Upper lobe of left lung (tissue), 6 donors: Measurements from ENCODE around the gene VASP. TPM values are rescaled to one million over a fixed set of nuclear protein-coding genes. Genes with fewer than 3 reads are reported as not detected.

Experiments used
- ATAC-seq, 2 donors: fragments of 200-7000 bp; cut with Tn5 transposase; one replicate each; pipeline ENCODE4 v1.9.1; 2022; ENCODE audit warnings: mild to moderate bottlenecking in 2 of 2, moderate library complexity in 2 of 2; ENCODE audit not compliant: low FRiP score in 2 of 2
- DNase-seq, 2 donors: peaks; one replicate each; pipeline ENCODE4 v3.0.0-alpha.2; 2019 to 2020
- H3K27ac ChIP-seq, 4 donors: fragments of 200-600 bp; sonication (generic); one replicate each; pipeline ENCODE4 v1.5.1; 2016 to 2019
- H3K27me3 ChIP-seq, 4 donors: fragments of 200-600 bp; sonication (generic); one replicate each; pipeline ENCODE4 v1.5.1; 2017 to 2019
- H3K36me3 ChIP-seq, 4 donors: fragments of 200-600 bp; sonication (generic); one replicate each; pipeline ENCODE4 v1.5.1; 2016 to 2019
- H3K4me1 ChIP-seq, 4 donors: fragments of 200-600 bp; sonication (generic); one replicate each; pipeline ENCODE4 v1.5.1; 2018 to 2019
- H3K4me3 ChIP-seq, 4 donors: fragments of 200-600 bp; sonication (generic); one replicate each; pipeline ENCODE4 v1.5.1; 2017 to 2019; ENCODE audit warnings: mild to moderate bottlenecking in 2 of 4, moderate library complexity in 1 of 4
- H3K9me3 ChIP-seq, 4 donors: fragments of 200-600 bp; sonication (generic); one replicate each; pipeline ENCODE4 v1.5.1; 2018 to 2019
- EP300 ChIP-seq, 4 donors: sonication (generic); formaldehyde crosslinking; IDR thresholded peaks; one replicate each; pipeline ENCODE4 v1.5.1; 2017; ENCODE audit warnings: antibody characterized with exemption in 4 of 4, control low read depth in 2 of 4
- POLR2A ChIP-seq, 4 donors: fragments of 450-650 bp; IDR thresholded peaks; one replicate each; pipeline ENCODE4 v1.5.1; 2016 to 2017; ENCODE audit warnings: antibody characterized with exemption in 4 of 4, mild to moderate bottlenecking in 2 of 4
- POLR2AphosphoS5 ChIP-seq, 2 donors: sonication (generic); formaldehyde crosslinking; IDR thresholded peaks; one replicate each; pipeline ENCODE4 v1.5.1; 2017; ENCODE audit warnings: antibody characterized with exemption in 2 of 2
- WGBS, 2 donors: methylation state at CpG; one replicate each; pipeline ENCODE4 v1.1.5; 2017 to 2018; 5-methylcytosine and 5-hydroxymethylcytosine counted together
- total RNA-seq, 6 donors: library from RNA; depleted of rRNA in 4 of 6; stranded (reverse); fragments of >200 nt in 4 of 6; gene quantifications; one replicate each; pipeline versions ENCODE4 v1.1.0 to v1.2.1, GENCODE V29; 2016 to 2021
- TF ChIP-seq, protein P1 (sequence below), 6 experiments: fragments of 450-650 bp in 4 of 6; fragments of 200-600 bp in 2 of 6; sonication (generic) in 2 of 6; IDR thresholded peaks; one replicate each; pipeline ENCODE4 v1.5.1; 2016 to 2019; ENCODE audit warnings: antibody characterized with exemption in 6 of 6
- donor health status: DM: no; HTN: no; CAD: no; lungs with moderate emphysema.
- donor health status: DM: no; HTN: yes; CAD: no; lungs with severe emphysema.

The VASP gene
- total RNA-seq, 6 donors from 2014 or later, result 68.1 to 266 (median 143) TPM

DNA sequence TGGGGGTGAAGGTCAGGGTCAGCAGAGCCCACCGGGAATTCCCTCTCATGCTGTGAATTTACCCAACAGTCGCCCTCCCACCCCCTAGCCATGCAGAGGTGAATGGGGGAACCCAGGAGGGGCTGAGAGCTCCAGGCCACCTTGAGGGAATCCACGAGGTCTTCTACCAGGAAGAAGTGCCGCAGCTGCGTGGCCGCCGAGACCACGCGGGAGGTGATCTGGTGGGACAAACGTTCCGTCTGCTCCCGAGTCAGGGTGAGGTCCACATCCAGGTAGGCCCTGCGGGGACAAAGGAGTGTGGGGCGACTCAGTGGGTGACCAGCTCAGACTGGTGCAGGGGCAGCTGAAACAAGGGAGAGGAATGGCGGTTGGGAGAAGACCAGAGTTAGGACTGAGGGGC is 18.6 kb upstream of the VASP start:
- ATAC-seq (no peak), DNase-seq (peak in 1 of 2 donors; percentile 65)
- 89 to 92% methylated on average over 12 to 15 of the region's 15 CpGs for WGBS, 2 donors
- Histone ChIP-seq H3K4me3 (no peak overlapping the region), H3K27ac (no peak overlapping the region), H3K9me3 (no peaks in the 10 kb centered on the region), H3K4me1 (peaks cover 9 to 24% (median 21%) of the 10 kb centered on the region in 4 donors), H3K36me3 (no peaks in the 10 kb centered on the region), H3K27me3 (no peaks in the 10 kb centered on the region)
- no peak for TF ChIP-seq EP300 (IDR thresholded peaks at IDR 0.05)
- TF ChIP-seq, protein P1, sequence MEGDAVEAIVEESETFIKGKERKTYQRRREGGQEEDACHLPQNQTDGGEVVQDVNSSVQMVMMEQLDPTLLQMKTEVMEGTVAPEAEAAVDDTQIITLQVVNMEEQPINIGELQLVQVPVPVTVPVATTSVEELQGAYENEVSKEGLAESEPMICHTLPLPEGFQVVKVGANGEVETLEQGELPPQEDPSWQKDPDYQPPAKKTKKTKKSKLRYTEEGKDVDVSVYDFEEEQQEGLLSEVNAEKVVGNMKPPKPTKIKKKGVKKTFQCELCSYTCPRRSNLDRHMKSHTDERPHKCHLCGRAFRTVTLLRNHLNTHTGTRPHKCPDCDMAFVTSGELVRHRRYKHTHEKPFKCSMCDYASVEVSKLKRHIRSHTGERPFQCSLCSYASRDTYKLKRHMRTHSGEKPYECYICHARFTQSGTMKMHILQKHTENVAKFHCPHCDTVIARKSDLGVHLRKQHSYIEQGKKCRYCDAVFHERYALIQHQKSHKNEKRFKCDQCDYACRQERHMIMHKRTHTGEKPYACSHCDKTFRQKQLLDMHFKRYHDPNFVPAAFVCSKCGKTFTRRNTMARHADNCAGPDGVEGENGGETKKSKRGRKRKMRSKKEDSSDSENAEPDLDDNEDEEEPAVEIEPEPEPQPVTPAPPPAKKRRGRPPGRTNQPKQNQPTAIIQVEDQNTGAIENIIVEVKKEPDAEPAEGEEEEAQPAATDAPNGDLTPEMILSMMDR (IDR thresholded peaks at IDR 0.05), result no peak
- TF ChIP-seq POLR2AphosphoS5 (IDR thresholded peaks at IDR 0.05), result no peak
- TF ChIP-seq POLR2A (IDR thresholded peaks at IDR 0.05), result no peak

DNA sequence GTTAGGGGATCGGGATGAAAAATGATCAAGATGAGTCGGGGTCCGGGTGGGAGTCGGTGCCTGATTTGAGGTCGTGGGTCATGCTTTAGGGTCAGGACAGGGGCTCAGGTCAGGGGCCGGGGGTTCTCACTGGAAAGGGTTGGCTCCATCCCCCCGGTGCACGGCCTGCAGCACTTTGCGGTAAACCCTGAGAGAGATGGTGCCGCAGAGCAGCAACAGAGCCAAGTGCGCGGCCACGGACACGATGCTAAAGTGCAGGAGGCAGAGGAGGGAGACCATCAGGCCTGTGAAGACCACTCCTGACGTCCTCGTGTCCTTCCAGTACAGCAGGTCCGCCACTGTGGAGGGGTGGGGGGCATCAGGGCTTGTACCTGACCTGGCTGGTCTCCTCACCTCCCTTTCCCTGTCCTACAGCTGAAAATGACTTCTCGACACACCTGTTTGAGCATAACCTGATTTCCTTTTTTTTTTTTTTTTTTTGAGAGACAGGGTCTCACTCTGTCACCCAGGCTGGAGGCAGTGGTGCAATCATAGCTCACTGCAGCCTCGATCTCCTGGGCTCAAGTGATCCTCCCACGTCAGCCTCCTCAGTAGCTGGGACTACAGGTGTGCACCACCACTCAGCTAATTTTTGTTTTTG is 17.9 kb upstream of the VASP start:
- ATAC-seq (no peak), DNase-seq (peak in 1 of 2 donors; percentile 66)
- Histone ChIP-seq H3K27ac (no peak overlapping the region), H3K36me3 (no peaks in the 10 kb centered on the region), H3K9me3 (no peaks in the 10 kb centered on the region), H3K4me3 (no peak overlapping the region), H3K4me1 (peaks cover 9 to 25% (median 22%) of the 10 kb centered on the region in 4 donors), H3K27me3 (no peaks in the 10 kb centered on the region)
- TF ChIP-seq, protein P1 (IDR thresholded peaks at IDR 0.05), result no peak
- no peak for TF ChIP-seq EP300 (IDR thresholded peaks at IDR 0.05)
- TF ChIP-seq POLR2AphosphoS5 (IDR thresholded peaks at IDR 0.05), result no peak
- TF ChIP-seq POLR2A (IDR thresholded peaks at IDR 0.05), result no peak
- 89 to 93% methylated on average over 20 of the region's 20 CpGs for WGBS, 2 donors

DNA sequence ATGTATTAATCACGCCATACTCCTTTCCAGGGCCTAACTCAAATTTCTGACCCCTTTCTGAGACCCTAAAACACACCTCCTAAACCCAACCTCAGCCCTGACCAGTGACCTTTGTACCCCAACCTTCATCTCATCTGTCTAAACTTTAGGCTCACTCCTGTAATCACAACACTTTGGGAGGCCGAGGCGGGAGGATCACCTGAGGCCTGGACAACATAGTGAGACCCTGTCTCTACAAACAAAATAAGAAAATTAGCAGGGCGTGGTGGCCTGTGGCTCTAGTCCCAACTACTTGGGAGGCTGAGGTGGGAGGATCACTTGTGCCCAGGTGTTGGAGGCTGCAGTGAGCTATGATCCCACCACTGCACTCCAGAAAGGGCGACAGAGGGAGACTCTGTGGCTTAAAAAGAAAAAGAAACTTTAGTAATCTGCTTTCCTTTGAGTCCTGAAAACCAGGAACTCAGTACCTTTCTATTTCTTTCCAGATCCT is 15.1 kb upstream of the VASP start:
- ATAC-seq (no peak), DNase-seq (no peak)
- WGBS, 2 donors, result 93 to 98% methylated on average over 5 of the region's 5 CpGs
- H3K4me1 ChIP-seq, result peaks cover 20 to 29% (median 25%) of the 10 kb centered on the region in 4 donors
- no peaks in the 10 kb centered on the region for H3K9me3 ChIP-seq
- TF ChIP-seq EP300 (IDR thresholded peaks at IDR 0.05) (no peak), POLR2AphosphoS5 (IDR thresholded peaks at IDR 0.05) (no peak), POLR2A (IDR thresholded peaks at IDR 0.05) (no peak)
- TF ChIP-seq, protein P1 (IDR thresholded peaks at IDR 0.05), result no peak
- peak overlapping the region in 3 of 4 donors; percentile 50 to 65 (median 56) for H3K4me3 ChIP-seq
- no peak overlapping the region for H3K27ac ChIP-seq
- H3K36me3 ChIP-seq, result no peaks in the 10 kb centered on the region
- peaks cover 0 to 6% (median 0%) of the 10 kb centered on the region in 4 donors for H3K27me3 ChIP-seq

DNA sequence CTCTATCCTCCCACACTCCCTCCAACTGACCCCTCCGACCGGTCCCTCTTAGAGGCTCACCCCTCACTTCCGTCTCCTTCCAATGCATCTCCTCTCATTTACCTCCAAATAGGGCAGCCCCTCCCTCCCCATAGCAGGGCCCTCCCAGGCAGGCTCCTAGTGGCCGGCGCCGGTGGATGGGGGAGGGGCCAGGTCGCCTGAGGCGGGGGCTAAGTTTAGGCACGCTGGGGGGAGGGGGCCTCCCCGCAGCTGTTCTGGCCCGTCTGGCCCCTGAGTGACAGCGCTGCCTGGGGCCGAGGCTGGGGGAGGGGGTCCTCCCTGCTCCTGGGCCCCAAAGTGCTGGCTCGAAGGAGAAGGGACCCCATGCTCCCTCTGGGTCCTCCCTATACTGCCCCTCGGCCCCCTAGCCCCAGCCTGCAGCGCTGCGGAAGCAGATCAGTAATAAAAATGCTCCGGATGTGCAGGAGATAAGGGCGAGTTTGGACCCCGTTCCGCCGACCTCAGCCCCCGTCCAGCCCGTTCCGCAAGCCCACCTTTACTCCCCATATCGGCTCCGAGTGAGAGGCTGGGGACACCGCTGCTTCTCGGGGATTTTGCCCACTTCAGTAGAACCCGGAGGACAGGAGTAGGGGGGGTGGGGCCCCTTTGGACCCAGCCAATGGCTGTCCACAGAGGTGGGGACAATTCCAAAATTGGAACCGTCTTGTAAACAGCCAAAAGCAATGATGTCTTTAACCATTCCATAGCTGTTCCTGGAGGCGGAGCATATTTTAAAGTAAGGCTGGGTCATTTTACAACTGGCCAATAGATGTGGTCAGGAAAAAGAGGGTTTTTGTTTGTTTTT is 14.4 kb upstream of the VASP start:
- H3K27ac ChIP-seq, result peak overlapping the region in 3 of 4 donors; percentile 14 to 67 (median 58)

More for the DNA sequence above, 14.4 kb upstream of the VASP start:
- no peaks in the 10 kb centered on the region for H3K36me3 ChIP-seq
- no peak for TF ChIP-seq EP300 (IDR thresholded peaks at IDR 0.05)
- TF ChIP-seq POLR2A (IDR thresholded peaks at IDR 0.05), result no peak
- TF ChIP-seq POLR2AphosphoS5 (IDR thresholded peaks at IDR 0.05), result no peak
- TF ChIP-seq, protein P1 (IDR thresholded peaks at IDR 0.05), result no peak
- 14 to 31% methylated on average over 20 to 28 of the region's 32 CpGs for WGBS, 2 donors
- peak; percentile 23 to 46 for ATAC-seq
- H3K27me3 ChIP-seq, result peaks cover 0 to 6% (median 0%) of the 10 kb centered on the region in 4 donors
- peak; percentile 77 to 82 for DNase-seq
- peak overlapping the region; percentile 29 to 65 (median 53) for H3K4me3 ChIP-seq
- H3K4me1 ChIP-seq, result peaks cover 26 to 36% (median 31%) of the 10 kb centered on the region in 4 donors
- no peaks in the 10 kb centered on the region for H3K9me3 ChIP-seq
